Epithelial cell of proximal tubule (primary cell): Measurements from ENCODE around the gene APH1B. TPM values are rescaled to one million over a fixed set of nuclear protein-coding genes. Genes with fewer than 3 reads are reported as not detected.

Experiments
- DNase-seq: peaks from one replicate; pipeline ENCODE4 v3.0.0-alpha.2; 2011; ENCODE audit warnings: low read depth
- H3K4me3 ChIP-seq: 2 replicates; pipeline ENCODE4 v1.5.1; 2011; ENCODE audit warnings: low read depth, mild to moderate bottlenecking, low read length
- CTCF ChIP-seq: conservative IDR thresholded peaks from 2 replicates; pipeline ENCODE4 v1.5.1; 2012; ENCODE audit warnings: low read depth, mild to moderate bottlenecking, low read length
- total RNA-seq: library from RNA; depleted of rRNA; stranded (reverse); fragments of >200 nt; gene quantifications from 2 replicates; pipeline ENCODE4 v1.2.3, GENCODE V29; 2015

APH1B gene
- total RNA-seq, 1 donor from 2014 or later = 3.9 TPM

- no peak for DNase-seq
- no peak for TF ChIP-seq CTCF
Observed at GRCh38 chr15:63327648-63328421, 50.4 kb downstream of the APH1B start.

GRCh38 chr15:63329567-63330350 is 52.4 kb downstream of the APH1B start:
- no peak for DNase-seq
- no peak for TF ChIP-seq CTCF
- no peak overlapping the region for H3K4me3 ChIP-seq

More at GRCh38 chr15:63327648-63328421, 50.4 kb downstream of the APH1B start:
- H3K4me3 ChIP-seq = no peak overlapping the region

DNA sequence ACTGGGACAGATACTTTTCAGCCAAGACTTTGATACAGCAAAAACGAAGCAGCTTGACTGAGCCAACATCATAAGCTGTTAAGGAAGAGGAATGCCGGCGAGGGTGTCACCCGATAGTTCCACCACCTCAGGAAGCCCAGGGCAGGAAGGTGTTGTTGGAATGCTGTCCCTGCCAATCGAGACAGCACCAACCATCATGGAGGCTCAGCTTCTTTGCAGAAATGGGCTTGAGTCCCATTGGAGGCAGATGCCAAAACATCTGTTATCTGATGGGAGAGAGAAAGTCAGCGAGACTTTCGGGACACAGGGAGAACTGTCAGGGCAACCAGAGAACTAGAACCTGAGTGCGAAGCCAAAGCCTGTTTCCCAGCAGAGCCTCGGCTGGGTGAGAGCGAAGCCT is 53.5 kb downstream of the APH1B start:
- DNase-seq = no peak
- H3K4me3 ChIP-seq = no peak overlapping the region
- no peak for TF ChIP-seq CTCF

DNA sequence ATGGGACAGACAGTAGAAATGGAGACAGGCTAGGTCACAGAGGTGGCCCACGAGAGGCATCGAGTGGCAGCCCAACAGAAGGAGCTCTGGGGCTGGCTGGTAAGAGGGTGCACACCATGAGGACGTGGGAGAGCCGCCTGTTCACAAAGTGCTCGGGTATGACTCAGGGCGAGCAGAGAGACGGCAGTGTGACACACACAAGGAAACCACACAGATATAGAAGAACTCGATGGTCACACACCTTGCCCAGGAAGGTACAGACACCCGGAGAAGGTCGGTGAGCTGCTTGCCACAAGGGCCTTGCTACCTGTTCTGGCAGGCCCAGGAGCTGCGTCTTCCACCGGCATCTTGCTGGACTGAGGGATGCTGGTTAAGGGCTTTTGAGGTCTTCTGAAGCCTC is 54.1 kb downstream of the APH1B start:
- TF ChIP-seq CTCF = no peak
- no peak overlapping the region for H3K4me3 ChIP-seq
- DNase-seq = no peak

DNA sequence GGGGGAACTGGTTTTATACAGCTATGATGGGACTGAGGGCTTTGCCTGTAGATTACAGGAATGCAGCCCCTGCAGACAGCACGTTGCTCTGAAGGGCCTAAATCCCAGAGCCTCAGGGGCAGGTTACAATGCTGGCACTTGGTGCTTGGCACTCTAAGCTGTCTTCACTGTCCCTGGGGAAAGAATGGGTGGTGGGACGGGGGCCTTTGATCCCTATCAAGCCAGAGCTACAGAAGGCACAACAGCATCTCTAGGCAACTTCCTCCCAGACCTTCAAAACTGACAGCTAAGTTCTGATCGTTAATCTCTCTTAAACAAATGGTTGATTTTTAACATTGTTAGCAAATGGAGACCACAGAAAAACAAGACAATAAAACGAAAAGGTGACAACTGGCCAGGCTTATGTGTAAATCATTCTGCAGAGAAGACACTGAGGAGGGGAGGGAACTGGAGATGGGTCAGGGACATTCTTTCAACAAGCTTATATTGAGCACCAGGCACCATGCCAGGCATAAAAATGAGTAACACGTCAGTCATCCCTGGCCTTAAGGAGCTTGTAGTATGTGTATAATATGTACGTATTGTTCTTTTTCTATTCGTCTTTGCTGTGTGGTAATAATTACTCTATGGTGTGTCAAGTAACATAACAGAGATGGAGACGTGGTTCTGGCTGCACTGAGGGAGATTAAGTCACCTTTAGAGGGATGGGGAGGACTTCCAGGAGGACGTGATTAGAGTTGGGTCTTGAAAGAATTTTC is 55.1 kb downstream of the APH1B start:
- no peak for DNase-seq
- TF ChIP-seq CTCF = no peak
- H3K4me3 ChIP-seq = no peak overlapping the region

- TF ChIP-seq CTCF = no peak
- H3K4me3 ChIP-seq = no peak overlapping the region
- DNase-seq = no peak
Observed at GRCh38 chr15:63334821-63335220, 57.4 kb downstream of the APH1B start.
